NT2/D1 (cell line): Measurements from ENCODE around the gene SLC2A2.

Source experiments
- DNase-seq: peaks from one replicate; pipeline ENCODE4 v3.0.0-alpha.2; 2011; ENCODE audit warnings: low read depth, low spot score
- H3K27me3 ChIP-seq: 2 replicates; pipeline ENCODE4 v1.6.0; 2011; ENCODE audit warnings: mild to moderate bottlenecking; ENCODE audit not compliant: insufficient read length, insufficient read depth
- H3K36me3 ChIP-seq: 2 replicates; pipeline ENCODE4 v1.6.1; 2011; ENCODE audit warnings: mild to moderate bottlenecking, low read length, mixed read lengths; ENCODE audit not compliant: insufficient read depth, insufficient read length
- H3K4me1 ChIP-seq: 2 replicates; pipeline ENCODE4 v1.5.1; 2011; ENCODE audit not compliant: insufficient read depth, insufficient read length
- H3K4me3 ChIP-seq: 2 replicates; pipeline ENCODE4 v1.5.1; 2011; ENCODE audit warnings: low read depth; ENCODE audit not compliant: insufficient read length
- H3K9ac ChIP-seq: 2 replicates; pipeline ENCODE4 v1.6.0; 2011; ENCODE audit warnings: low read depth; ENCODE audit not compliant: insufficient read length
- H3K9me3 ChIP-seq: 2 replicates; pipeline ENCODE4 v1.5.1; 2011; ENCODE audit warnings: mild to moderate bottlenecking, low read length; ENCODE audit not compliant: insufficient read depth
- SUZ12 ChIP-seq: IDR thresholded peaks from 2 replicates; pipeline ENCODE4 v1.6.1; 2011; ENCODE audit not compliant: insufficient read length, insufficient read depth; ENCODE audit errors: extremely low read depth
- YY1 ChIP-seq: IDR thresholded peaks from 2 replicates; pipeline ENCODE4 v1.6.1; 2011; ENCODE audit not compliant: insufficient read length, insufficient read depth
- ZNF274 ChIP-seq: IDR thresholded peaks from 2 replicates; pipeline ENCODE4 v1.6.1; 2011; ENCODE audit warnings: mild to moderate bottlenecking, low read depth, low read length

SLC2A2 gene

DNA sequence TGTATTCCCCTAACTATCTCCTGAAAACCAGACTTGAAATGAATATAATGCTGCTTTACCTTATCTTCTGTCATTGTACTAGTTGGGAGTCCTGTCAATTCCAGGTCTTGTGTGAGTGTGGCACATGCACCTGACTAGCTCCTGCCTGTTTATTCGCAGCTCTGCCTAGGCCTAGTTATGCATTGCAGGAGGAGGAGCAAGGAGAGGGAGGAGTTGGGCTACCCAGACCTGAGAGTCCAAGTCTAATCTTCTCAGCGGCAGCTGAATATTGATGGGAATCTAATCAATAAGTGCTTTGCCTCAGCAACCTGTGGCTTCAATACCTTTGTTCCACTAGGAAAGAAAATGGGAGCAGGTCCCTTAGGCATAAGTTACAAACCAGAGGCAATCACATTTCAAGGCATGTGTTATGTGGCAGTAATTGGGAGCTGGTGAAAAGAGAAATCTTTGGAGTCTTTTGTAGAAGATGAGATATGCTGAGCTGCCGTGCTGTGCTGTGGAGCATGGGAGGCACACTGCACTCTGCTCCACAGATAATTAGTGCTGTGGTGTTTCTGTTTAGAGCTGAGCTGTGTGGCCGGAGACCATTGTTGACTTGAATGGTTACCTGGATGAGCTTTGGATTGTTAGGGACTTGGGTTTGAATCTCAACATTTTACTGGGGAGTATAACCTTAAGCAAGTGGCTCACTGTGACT, at the start of gene SLC2A2:
Gene SLC2A2, minus strand, starts transcription at position 124 of the 697 bp plus-strand sequence. Its CDS starts 50 bp downstream, at position 74.
- Histone ChIP-seq H3K4me1 (no peaks in the 10 kb centered on the region), H3K9me3 (no peaks in the 10 kb centered on the region), H3K27me3 (no peaks in the 10 kb centered on the region), H3K36me3 (no peaks in the 10 kb centered on the region), H3K4me3 (no peak within 1 kb of the TSS), H3K9ac (no peak within 1 kb of the TSS)
- no peak for TF ChIP-seq YY1
- no peak for TF ChIP-seq ZNF274
- no peak for TF ChIP-seq SUZ12
- DNase-seq, result no peak

GRCh38 chr3:171072432-171072831, 45.9 kb upstream of the SLC2A2 start:
- Histone ChIP-seq H3K36me3 (no peaks in the 10 kb centered on the region), H3K9ac (no peak overlapping the region), H3K9me3 (no peaks in the 10 kb centered on the region), H3K4me3 (no peak overlapping the region), H3K27me3 (no peaks in the 10 kb centered on the region), H3K4me1 (no peaks in the 10 kb centered on the region)
- DNase-seq, result no peak
- no peak for TF ChIP-seq YY1
- no peak for TF ChIP-seq ZNF274
- no peak for TF ChIP-seq SUZ12

GRCh38 chr3:171068658-171069057, 42.1 kb upstream of the SLC2A2 start:
- H3K36me3 ChIP-seq, result no peaks in the 10 kb centered on the region
- no peak overlapping the region for H3K9ac ChIP-seq
- no peak for DNase-seq
- H3K9me3 ChIP-seq, result no peaks in the 10 kb centered on the region
- TF ChIP-seq ZNF274 (no peak), SUZ12 (no peak), YY1 (no peak)
- no peaks in the 10 kb centered on the region for H3K27me3 ChIP-seq
- no peaks in the 10 kb centered on the region for H3K4me1 ChIP-seq
- H3K4me3 ChIP-seq, result no peak overlapping the region

GRCh38 chr3:171066206-171066605, 39.7 kb upstream of the SLC2A2 start:
- Histone ChIP-seq H3K36me3 (no peaks in the 10 kb centered on the region), H3K4me1 (no peaks in the 10 kb centered on the region), H3K9me3 (no peaks in the 10 kb centered on the region), H3K4me3 (no peak overlapping the region), H3K9ac (no peak overlapping the region), H3K27me3 (no peaks in the 10 kb centered on the region)
- no peak for DNase-seq
- no peak for TF ChIP-seq YY1

GRCh38 chr3:171065732-171066131, 39.2 kb upstream of the SLC2A2 start:
- no peaks in the 10 kb centered on the region for H3K4me1 ChIP-seq
- TF ChIP-seq YY1, result no peak
- no peak for TF ChIP-seq SUZ12
- TF ChIP-seq ZNF274, result no peak
- H3K36me3 ChIP-seq, result no peaks in the 10 kb centered on the region
- no peak overlapping the region for H3K4me3 ChIP-seq
- no peaks in the 10 kb centered on the region for H3K27me3 ChIP-seq
- no peaks in the 10 kb centered on the region for H3K9me3 ChIP-seq
- H3K9ac ChIP-seq, result no peak overlapping the region
- DNase-seq, result no peak

DNA sequence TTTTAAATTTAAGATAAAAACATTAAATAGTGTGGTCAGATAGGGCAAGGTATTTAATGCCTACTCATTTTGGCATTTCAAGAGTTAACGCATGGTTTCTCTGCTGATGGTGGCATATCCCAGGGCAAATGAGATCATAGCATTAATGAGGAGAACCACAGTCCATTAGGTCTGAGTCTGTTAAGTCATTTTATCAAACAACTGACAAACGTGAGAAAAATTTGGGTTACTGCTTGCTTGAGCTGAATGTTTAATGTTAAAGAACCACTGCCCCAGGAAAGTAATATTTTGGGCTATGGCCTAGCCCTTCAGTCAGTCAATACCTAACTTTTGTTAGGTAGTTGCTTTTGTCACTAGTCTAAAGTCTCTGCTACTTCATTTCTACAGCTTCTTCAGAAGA, 37.9 kb upstream of the SLC2A2 start:
- Histone ChIP-seq H3K27me3 (no peaks in the 10 kb centered on the region), H3K4me3 (no peak overlapping the region), H3K4me1 (no peaks in the 10 kb centered on the region), H3K9me3 (no peaks in the 10 kb centered on the region), H3K9ac (no peak overlapping the region), H3K36me3 (no peaks in the 10 kb centered on the region)
- TF ChIP-seq YY1 (no peak), ZNF274 (no peak), SUZ12 (no peak)
- no peak for DNase-seq

GRCh38 chr3:171061749-171062148, 35.2 kb upstream of the SLC2A2 start:
- H3K9me3 ChIP-seq, result no peaks in the 10 kb centered on the region
- DNase-seq, result no peak
- no peaks in the 10 kb centered on the region for H3K36me3 ChIP-seq
- H3K4me1 ChIP-seq, result no peaks in the 10 kb centered on the region
- TF ChIP-seq ZNF274 (no peak), SUZ12 (no peak), YY1 (no peak)
- H3K9ac ChIP-seq, result no peak overlapping the region
- H3K4me3 ChIP-seq, result no peak overlapping the region
- H3K27me3 ChIP-seq, result no peaks in the 10 kb centered on the region
